ENCODE results near the gene THOC3.
A peak's percentile ranks its signal among the peaks of the same experiment; 100 is the strongest.
"Not testable (repeated sequence)": the region's sequence is repeated elsewhere in the genome, so short reads cannot be mapped to it uniquely, and the experiment has no call there.

THOC3 gene, protein sequence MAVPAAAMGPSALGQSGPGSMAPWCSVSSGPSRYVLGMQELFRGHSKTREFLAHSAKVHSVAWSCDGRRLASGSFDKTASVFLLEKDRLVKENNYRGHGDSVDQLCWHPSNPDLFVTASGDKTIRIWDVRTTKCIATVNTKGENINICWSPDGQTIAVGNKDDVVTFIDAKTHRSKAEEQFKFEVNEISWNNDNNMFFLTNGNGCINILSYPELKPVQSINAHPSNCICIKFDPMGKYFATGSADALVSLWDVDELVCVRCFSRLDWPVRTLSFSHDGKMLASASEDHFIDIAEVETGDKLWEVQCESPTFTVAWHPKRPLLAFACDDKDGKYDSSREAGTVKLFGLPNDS

DNA sequence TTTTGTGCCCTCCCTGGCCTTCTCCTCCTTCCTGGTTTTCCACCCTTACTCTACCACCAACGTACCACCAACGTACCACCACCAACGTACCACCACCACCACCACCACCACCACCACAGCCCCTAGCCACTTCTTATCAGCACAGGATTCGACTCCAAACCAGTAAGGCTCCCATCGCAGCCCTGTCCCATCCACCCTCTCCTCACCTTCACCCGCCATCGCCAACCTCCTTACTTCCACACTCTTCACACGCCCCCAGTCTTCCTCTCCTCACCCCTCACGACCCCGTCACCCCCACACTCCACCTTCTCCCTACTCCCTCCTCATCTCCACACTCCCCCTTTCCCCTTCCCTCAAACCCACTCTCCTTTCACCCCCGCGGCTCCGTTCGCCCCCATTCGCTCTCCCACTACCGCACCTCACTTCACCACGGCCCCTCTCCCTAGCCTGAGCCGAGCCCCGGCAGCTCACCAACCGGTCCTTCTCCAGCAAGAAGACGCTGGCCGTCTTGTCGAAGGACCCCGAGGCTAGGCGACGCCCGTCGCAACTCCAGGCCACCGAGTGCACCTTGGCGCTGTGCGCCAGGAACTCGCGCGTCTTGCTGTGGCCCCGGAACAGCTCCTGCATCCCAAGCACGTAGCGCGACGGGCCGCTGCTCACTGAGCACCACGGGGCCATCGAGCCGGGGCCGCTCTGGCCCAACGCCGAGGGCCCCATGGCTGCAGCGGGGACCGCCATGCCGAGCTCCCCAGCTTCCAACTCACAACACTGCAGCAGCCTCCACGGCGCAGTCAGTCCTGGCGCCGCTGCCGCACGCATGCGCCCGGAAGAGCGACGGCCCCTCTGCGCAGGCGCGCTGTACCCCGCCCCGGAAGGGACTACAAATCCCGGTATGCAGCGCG, at the start of gene THOC3:
Gene THOC3, minus strand, starts transcription at position 845 of the 902 bp plus-strand sequence. Its CDS starts 107 bp downstream, at position 738.
- DNase-seq = peak; percentile 10 to 88 (median 63)
- intact Hi-C loops (cut with DNase I) = not testable (repeated sequence)

DNA sequence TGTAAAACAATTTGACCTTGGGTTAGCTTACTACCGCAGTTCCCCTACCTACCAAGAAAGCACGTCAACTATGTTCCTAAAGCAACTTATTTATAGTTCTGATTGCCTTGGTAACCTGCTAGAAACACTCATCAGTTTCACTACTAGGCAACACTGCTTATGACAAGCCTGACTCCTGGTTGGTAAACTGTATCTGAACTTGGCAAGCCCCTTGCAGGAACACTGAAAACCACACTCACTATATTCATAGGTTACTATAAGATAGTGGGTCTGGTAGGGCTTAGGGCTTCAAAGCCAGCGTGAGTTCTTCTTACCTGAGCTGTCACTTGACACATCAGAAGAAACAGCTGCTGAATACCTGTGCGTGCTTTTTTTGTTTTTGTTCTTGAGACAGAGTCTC, 49.2 kb upstream of the THOC3 start:
- intact Hi-C loops (cut with DNase I) = not testable (repeated sequence)
- DNase-seq = peak in 1 of 42 donors; percentile 7

DNA sequence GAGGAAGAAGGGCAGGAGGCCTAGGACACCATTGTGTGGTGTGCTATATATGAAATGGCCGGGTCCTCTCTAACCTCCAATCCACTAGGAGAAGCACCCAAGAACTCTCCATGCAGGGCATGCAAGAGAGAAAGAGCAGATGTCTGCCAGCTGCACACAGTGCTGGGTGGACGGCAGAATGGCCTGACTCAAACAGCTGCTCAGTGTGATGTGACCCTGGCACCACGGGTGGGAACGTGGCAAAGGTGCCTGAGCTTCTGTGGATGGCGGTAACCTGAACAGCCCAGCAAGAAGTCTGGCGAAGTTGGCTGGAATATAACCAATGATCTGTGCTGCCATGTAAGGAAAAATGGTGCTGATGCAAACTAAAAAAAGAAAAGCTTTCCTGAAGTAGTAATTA, 46.2 kb upstream of the THOC3 start:
- DNase-seq; intact Hi-C loops (cut with DNase I): not testable (repeated sequence)

DNA sequence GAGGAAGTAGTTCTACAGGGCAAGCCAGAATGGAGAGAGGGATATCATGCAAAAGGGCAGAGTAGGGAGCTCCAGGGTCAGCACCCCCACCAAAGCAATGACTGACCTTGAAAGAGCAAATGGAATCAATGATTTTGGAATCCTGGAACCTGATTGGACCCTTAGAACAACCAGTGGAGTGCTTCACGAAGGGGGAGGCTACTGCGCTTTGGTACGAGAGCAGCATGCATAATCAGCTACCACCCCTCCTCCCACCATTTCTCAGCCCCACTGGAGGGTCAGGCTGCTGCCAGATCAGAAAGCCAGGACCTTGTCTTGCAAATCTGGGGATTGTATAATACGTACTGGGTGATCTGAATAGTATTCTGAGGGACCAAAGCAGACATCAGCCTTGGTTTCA, 43.0 kb upstream of the THOC3 start:
- DNase-seq; intact Hi-C loops (cut with DNase I): not testable (repeated sequence)

DNA sequence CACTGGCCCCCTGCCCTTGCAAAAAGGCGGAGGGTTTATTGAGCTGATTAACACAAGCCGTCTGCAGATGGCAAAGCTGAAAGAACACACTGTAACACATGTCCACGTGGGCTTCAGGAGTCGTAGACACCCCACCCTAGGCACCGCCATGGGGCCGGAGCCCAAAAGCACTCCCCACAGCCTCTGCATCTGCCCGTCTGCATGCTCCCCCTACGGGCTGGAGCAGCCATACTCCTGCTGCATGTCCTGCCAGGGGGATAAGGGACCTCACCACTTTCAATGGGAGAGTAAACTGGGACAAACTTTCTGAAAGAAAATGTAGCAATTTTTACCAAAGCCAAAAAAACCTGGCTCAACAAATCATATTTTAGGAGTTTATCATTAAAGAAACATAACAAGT, 42.1 kb upstream of the THOC3 start:
- DNase-seq; intact Hi-C loops (cut with DNase I): not testable (repeated sequence)

DNA sequence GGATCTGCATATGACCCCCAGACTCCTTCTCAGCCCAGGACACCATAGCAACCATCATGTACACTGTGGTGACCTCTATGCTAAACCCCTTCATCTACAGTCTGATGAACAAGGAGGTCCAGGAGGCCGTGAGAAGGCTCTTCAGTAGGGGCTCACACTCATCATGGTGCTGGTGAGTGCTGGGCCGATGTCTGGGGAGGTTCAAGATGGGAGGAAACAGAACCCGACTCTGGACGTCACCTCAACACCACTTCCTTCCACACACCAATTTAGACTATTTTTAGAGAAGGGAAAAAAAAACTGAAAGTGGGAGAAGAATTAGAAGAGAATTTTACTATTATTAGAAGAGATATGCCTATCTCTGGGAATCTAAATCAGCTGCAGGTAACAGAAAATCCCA, 39.1 kb upstream of the THOC3 start:
- DNase-seq; intact Hi-C loops (cut with DNase I): not testable (repeated sequence)

DNA sequence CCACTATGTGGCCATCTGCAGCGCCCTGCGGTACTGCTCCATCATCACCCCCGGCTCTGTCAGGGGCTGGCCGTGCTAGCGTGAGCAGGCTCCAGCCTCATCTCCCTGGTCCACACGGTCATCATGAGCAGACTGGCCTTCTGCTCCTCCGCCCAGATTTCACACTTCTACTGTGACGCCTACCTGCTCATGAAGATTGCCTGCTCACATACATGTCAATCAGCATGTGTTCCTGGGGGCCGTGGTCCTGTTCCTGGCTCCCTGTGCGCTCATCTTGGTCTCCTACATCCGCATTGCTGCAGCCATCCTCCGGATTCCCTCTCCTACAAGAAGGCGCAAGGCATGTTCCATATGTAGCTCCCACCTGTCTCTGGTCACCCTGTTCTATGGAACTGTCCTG, 38.7 kb upstream of the THOC3 start:
- intact Hi-C loops (cut with DNase I); DNase-seq: not testable (repeated sequence)

DNA sequence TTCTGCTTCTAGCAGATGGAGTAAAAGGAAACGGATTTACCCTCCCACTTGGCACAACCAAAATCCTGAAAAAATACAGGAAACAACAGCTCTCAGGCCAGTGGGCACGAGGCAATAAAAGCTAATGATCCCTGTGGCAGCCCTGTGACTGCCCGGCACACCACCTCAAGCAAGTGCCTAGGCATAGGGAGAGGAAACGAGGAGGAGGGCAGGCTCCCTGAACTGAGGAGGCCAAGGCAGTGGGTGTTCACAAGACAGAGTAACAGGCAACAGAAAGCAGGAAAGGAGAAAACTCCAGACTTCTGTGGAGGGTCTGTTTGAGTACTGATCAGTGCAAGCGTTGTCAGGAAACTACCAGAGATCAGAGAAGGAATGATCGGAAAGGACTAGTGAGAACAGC, 29.9 kb upstream of the THOC3 start:
- intact Hi-C loops (cut with DNase I); DNase-seq: not testable (repeated sequence)

DNA sequence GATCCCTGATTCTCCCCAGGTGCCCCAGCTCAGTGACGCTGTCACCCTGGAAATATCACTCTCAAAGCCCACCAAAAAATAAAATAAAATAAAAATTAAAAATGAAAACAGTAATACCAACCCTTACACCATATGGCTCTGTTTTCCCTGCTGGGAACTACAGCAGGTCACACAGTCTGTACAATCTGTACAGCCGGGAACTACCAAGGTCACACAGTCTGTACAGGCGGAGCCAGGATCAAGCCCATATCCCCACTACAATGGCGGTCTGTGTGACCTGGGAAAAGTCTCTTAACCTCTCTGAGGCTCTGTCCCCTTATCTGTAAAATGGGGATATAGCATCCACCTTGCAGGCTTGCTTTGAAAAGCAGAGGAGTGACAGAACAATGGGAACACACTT, 29.4 kb upstream of the THOC3 start:
- DNase-seq; intact Hi-C loops (cut with DNase I): not testable (repeated sequence)

DNA sequence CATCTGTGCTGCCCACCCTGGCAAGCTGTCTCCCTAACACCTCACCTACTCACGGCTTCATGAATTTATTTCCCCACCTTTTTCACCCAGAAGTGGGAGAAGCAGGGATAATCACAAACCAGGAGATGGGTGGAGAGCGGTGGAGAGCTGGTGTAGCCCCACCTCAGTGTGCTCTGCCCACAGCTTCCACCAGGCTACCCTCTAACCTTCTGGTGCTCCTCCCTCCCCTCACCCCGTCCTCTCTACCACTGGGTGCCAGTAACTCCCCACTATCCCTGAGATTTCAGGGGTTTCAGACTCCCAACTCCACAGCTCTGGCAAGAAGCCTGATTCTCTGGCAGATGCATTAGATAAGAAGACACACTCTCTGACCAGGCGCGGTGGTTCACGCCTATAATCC, 28.7 kb upstream of the THOC3 start:
- intact Hi-C loops (cut with DNase I); DNase-seq: not testable (repeated sequence)

DNA sequence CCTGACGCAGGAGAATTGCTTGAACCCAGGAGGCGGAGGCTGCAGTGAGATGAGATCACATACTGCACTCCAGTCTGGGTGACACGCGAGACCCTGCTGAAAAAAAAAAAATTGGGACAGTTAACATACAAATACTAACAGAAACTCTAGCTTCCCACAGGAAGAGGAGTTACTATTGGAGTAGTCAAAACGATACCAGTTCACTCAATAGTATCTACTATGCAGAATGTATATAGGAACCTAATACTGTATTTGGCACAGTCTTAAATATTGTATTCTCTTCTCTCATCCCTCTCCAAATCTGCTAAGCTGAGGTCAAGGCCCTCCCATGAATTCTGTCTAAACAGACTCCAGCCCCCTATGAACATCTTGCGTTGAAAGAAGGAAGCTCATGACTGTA, 27.4 kb upstream of the THOC3 start:
- DNase-seq; intact Hi-C loops (cut with DNase I): not testable (repeated sequence)

DNA sequence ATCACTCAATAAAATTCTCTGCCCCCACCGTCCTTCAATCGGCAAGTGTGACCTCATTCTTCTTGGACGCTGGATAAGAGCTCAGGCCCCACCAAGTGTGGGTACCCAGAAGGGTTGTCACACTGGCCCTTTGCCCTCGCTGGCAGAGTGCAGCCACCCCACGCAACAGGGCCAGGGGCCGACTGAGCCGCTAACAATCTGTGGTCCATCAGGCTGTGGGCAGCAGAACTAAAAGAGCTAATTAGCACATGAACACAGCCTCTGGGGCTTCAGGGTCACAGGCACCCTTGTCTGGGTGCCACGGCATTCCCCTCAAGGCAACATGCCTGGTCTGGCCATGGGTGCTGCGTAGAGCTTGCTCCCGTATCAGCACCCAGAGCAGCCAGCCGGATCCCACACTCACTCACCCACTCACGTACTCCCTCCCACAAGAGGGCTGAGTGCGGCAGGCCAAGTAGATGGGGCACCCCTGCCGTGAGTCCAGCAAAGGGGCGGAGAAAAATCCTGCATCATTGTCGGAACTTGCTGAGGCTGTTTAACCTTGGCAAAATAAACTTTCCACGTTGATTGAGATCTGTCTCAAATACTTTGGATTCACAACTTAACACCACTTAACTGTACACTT, 11.4 kb upstream of the THOC3 start:
- DNase-seq; intact Hi-C loops (cut with DNase I): not testable (repeated sequence)

DNA sequence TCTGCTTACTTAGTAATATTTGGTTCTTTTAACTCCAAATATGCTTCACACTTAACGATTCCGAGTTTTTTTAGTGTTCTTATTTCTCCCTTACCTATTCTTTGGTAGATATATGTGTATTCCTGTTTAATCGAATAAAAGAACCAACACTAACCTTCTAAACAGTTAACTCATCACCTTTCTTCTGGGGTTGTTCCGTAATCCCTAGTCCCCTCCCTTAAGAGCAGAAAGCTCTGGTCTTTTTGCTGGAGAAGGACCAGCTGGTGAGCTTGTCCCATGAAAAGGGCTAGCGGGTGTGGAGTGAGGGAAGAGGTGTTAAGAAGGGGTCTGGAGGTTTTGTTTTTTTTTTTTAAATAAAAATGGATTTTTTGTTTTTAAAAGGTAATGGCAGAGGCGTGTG, 266 bp upstream of the THOC3 start:
- intact Hi-C loops (cut with DNase I); DNase-seq: not testable (repeated sequence)

DNA sequence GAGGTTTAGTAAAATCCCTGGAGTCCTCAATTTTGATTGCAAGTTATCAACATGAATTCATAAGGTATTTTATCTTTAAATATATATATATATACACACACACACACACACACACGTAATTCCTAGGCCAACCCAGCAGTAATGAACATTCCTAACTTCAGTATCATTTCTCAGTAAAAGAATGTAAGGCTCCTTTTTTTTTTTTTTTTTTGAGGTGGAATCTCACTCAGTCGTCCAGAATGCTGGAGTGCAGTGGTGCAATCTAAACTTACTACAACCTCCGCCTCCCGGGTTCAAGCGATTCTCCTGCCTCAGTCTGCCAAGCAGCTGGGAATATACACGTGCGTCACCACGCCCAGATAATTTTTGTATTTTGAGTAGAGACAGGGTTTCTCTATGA, 5.8 kb downstream of the THOC3 start:
- intact Hi-C loops (cut with DNase I); DNase-seq: not testable (repeated sequence)

DNA sequence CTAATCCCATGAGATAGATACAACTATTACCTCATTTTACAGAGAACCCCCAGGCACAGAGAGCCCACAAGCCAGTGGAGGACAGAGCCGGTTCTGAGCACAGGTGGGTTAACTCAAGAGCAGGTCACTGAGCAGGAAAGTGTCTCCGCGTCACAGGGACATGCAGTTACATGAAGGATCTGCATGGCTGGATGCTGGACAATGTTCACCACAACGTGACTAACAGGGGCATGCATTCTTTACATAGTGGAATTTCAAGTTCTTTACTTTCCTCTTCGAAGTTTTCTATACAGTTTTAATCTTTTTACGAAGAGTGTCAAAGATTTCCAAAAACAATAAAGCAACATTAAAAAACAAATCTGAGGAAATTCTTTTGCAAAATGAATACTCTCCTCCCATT, 7.9 kb downstream of the THOC3 start:
- DNase-seq; intact Hi-C loops (cut with DNase I): not testable (repeated sequence)

DNA sequence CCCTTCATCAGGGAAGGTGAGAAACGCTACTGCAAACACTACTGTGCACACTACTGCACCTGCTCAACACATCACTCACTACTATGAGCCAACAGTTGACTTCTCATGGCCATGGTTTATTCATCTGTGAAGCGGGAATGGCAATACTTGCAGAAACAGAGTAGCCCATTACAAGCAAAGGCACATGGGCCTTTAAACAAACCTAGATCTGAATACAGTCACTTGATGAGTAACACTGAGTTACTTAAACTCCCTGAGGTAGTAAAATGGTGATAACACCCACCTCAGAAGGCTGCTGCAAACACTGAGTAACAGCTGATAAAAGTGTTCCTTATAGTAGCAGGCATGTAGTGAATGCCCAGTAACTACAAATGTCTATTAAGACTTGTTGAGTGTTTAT, 9.6 kb downstream of the THOC3 start:
- intact Hi-C loops (cut with DNase I); DNase-seq: not testable (repeated sequence)

DNA sequence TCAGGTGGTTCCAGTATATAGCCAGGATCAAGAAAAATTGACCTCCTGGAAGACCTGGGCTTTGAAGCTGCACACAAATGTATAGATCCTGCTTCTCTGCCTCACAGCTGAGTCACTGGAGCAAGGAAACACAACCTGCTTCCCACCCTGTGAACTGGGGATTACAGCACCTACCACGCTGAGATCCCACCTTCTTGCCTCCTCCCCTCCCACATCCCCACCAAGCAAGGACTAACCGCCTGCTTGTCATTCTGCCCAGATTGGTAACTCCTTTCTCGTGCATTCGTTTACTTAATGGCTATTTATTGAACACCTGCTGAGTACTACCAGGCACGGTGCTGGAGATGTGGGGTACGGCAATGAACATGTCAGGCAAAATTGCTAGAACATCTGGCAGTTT, 14.0 kb downstream of the THOC3 start:
- peak in 17 of 42 donors; percentile 8 to 54 (median 27) for DNase-seq
- intact Hi-C loops (cut with DNase I) = not testable (repeated sequence)

DNA sequence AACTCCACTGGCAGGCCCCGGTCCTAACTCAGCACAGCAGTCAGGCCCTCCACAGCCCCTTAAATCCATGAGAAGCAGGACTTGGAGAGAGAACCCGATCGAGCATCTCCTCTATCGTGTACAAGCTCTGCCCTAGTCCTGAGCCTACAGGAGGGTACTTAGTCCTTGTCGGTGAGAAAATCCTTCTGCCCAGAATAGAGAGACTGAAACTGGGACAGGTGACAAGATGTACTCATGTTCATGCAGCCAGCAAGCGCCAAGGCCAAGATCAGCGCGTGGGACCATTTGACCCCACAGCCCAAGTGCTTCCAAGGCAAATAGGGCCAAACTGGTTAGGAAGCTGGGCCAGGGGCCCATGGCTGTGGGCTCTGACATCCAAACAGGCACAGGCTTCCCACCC, 15.3 kb downstream of the THOC3 start:
- DNase-seq; intact Hi-C loops (cut with DNase I): not testable (repeated sequence)

DNA sequence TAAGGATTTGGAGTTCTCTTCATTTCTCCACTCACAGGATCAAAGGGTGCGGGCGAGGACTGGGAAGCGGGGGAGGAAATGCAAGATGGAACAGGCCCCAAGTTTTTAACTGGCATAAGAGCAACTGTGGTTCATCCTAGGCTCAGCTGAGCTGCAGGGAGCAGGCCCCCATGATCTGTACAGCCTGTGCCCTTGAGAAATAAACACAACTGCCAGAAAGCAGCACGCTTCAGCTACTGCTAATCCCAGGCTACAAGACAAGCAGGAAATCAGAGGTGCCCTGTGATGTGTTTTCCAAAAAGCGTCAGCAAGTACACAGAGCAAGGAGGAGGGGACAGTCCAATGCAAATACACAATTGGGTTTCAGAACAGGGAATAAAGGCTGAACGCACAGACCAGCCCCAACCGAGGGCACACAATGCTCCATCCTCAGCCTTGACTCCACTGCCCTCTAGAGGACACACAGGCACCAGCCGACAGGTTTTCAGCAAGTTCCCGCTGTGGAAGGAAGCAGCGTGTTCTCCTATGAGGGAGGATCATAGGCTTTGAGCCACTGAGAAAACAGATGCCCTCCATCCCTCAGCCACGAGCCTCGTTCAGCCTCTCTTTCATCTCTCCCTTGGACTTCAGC, 16.7 kb downstream of the THOC3 start:
- intact Hi-C loops (cut with DNase I) = not testable (repeated sequence)
- peak in 4 of 42 donors; percentile 10 to 59 (median 18) for DNase-seq
